ENCODE data around the gene TAS2R8.

DNA sequence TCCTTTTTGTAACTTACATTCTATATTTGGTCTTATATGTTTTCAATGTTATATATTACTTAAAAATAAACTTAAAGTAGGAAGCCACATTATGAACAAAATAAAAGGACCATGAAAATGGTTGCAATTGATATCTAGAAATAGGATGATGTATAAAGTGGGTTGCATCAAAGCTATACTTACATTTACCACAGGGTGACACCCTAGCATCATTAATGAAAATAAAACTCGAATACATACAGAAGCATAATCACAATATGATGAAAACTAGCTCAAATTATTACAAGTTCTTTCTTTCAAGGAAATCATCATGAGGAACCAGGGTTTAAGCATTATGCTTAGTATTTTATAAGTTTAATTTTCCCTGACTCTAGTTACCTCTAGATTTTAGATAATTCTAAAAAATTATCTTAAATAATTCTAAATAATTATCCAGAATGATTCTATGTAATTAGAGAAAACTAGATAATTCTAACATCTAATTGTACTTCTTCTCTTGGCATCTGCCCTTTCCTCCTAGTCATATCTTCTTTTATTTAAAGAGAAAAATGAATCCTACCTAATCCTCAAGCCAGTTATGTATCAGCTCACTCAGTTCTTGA lies 35.9 kb downstream of the TAS2R8 start:
- TF ChIP-seq, protein P1, sequence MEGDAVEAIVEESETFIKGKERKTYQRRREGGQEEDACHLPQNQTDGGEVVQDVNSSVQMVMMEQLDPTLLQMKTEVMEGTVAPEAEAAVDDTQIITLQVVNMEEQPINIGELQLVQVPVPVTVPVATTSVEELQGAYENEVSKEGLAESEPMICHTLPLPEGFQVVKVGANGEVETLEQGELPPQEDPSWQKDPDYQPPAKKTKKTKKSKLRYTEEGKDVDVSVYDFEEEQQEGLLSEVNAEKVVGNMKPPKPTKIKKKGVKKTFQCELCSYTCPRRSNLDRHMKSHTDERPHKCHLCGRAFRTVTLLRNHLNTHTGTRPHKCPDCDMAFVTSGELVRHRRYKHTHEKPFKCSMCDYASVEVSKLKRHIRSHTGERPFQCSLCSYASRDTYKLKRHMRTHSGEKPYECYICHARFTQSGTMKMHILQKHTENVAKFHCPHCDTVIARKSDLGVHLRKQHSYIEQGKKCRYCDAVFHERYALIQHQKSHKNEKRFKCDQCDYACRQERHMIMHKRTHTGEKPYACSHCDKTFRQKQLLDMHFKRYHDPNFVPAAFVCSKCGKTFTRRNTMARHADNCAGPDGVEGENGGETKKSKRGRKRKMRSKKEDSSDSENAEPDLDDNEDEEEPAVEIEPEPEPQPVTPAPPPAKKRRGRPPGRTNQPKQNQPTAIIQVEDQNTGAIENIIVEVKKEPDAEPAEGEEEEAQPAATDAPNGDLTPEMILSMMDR (IDR thresholded peaks at IDR 0.05; ENCODE audit: insufficient read depth, low read length, poor library complexity, severe bottlenecking), result no peak
- TF ChIP-seq EZH2phosphoT487 (conservative IDR thresholded peaks at IDR 0.05; ENCODE audit: low read length), result no peak

Data from SU-DHL-6 (cell line).